HG03460 (cell line): Measurements from ENCODE around the gene OLIG3.

ENCODE experiments used
- ATAC-seq: cut with Tn5 transposase; IDR thresholded peaks from one replicate; pipeline ENCODE4 v1.9.1; 2021; ENCODE audit not compliant: unreplicated experiment

Gene OLIG3

DNA sequence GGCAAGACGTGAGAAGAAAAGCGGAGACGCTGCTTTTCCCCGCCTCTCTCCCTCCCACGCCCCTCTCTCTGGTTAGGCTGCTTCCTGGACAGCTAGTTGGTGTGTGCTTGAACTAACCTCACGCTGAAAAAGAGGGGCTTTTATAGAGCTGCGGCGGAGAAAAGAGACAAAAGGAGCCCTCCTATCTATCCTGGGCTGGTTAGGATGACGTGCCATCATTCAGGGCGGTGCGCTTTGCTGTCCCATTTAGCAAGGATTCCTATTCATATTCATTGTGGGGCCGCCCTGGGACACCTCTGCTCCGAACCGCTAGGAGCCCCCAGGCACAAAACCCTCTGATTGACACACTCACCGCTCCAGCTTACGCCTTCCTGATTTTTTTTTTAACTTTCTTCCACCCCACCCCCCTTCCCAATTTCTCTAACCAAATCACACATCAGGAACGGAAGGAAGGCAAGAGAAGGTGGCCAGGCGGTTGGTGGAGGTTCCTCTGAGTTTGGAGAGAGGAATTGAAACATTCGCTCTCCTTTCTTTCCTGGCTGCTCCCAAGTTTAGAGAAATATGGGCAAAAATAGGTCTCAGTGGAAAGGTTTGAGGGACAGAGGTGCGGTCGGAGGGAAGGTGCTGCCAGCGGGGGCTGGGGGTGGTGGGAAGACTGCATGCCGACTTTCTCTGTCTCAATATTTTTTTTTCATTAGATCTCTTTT, at the start of gene OLIG3:
OLIG3 (minus strand) TSS at position 114 of the 707 bp plus-strand sequence. CDS start 224 bp downstream, outside the sequence.
- ATAC-seq, result no peak

DNA sequence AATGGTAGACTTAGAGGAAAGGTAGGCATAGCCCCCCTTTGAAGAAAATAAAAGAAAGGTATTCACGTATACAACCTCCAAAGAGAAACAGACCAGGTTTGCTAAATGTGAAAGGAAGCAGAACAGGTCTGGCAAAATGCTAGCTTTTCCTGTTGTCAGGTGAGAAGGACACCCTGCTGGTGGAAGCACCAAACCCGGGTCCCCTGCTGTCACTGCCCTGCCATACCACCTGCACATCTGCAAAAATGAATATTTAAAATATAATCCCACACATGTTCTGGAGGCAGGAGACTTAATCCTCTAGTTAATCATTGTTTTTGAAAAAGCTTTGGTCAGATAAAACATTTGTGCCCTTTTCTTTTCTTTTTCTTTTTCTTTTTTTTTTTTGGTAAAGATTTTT, 48.9 kb upstream of the OLIG3 start:
- ATAC-seq, result no peak

DNA sequence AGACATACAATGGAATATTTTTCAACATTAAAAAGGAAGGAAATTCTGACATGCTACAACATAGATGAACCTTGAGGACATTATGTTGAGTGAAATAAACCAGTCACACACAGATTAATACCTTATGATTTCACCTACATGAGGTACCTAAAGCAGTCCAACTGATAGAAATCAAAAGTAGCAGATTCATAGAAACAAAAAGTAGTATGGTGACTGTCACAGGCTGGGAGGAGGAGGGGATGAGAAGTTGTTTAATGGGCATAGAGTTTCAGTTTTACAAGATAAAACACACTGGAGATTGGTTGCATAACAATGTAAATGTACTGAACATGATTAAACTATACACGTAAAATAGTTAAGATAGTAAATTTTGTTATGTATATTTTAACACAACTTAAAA, 48.5 kb upstream of the OLIG3 start:
- ATAC-seq, result no peak

GRCh38 chr6:137541534-137542063, 47.4 kb upstream of the OLIG3 start:
- ATAC-seq, result no peak

DNA sequence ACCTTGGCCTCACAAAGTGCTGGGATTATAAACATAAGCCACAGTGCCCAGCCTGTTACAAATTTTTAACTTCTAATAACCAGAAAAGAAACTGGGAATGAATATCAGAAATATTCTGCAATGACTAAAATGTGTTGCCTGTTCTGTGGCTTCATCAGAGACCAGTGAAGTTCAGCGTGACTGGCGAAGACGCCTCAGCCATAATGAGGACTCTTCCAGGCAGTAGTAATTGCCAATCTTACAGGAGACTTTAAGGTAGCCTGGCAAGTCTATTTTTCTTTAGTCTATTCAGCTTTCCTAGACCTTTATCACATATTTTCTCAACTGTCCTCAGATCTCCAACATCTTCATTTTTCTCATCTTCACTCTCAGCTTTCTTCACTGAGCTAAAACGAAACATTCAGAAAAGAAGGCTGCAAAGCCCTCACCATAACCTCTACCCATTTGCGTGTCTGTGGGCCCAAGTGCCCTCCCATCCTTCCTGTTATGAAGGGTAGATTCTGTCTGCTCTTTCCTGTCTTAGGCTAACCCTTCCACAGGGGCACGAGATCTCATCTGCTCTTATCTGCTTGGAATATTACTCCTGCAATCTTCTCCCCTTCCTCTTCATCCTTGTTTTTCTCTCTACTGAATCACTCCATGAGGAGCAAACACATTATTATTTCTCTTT, 42.0 kb upstream of the OLIG3 start:
- no peak for ATAC-seq

- ATAC-seq, result no peak
These were observed 37.3 kb upstream of the OLIG3 start for GRCh38 chr6:137531376-137532092.

DNA sequence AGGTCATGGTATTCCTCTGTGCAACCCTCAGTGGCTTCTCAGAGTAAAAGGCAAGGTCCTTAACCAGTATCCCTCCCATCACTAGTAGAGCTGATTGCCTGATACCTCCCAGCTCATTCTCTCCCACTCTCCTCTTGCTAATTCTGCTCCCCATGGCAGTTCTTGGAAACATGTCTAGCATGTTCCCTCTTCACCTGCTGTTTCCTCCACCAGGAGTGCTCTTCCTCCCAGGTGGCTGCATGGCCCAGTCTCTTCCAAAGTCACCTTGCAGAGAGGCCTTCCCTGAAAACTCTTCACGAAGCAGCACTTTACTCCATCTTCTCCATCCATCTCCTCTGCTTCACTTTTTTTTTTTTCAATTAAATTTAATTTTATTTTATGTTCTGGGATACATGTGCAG, 36.2 kb upstream of the OLIG3 start:
- ATAC-seq, result no peak

- ATAC-seq, result no peak
These were observed 28.6 kb upstream of the OLIG3 start for GRCh38 chr6:137522831-137523230.

- ATAC-seq, result no peak
These were observed 28.1 kb upstream of the OLIG3 start for GRCh38 chr6:137522198-137522798.

GRCh38 chr6:137520520-137520919, 26.3 kb upstream of the OLIG3 start:
- ATAC-seq, result no peak

DNA sequence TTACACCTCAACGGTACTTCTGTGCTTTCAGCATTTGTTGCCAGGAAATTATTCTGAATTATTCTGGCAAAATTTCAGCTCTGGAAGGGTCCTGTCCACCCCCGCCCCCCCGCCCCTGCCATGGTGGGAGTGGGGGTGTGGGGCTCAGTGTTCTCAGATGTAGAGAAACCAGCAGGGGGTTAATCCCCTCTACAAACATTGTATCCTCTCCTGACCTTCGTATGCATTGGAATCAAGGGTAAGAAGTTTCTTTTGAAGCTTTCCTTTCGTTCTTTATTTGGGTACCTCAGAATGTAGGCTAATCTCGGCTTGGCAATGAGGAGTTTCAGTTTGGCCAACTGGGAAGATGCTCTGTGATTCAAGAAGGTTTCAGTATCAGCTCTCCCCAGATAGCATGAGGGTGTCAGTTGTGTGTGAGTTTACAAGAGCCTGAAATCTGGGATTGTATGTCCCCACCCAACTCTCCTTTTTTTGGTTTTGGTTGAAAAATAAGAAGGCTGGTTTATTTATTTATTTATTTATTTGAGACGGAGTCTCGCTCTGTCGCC, 25.5 kb upstream of the OLIG3 start:
- no peak for ATAC-seq

DNA sequence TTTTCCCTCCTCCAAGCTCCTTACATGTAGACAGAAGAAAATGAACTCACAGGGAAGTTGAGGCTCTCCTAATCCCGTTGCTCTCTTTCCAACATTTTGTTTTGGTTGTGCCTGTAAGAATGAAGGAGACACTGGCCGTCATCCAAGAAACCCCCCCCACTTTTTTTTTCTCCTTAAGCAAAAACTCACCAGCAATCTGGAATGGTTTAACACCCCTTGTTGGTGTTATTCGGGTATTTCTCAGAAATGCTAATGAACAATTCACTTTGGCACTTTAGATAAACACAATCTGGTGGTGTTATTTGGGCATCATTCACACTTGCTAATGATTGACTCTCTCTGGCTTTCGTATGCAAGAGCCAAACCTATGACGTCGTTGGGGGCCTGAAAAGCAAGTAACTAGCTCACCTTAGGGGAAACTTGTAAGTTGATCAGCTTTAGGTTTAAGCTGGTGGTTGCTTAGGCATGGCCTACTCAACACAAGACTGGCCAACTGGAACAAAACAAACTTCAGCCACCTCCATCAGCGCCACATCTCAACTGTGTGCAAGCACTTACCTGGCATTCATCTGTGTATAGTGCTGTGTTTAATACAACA, 24.3 kb upstream of the OLIG3 start:
- no peak for ATAC-seq

- no peak for ATAC-seq
These were observed 20.2 kb upstream of the OLIG3 start for GRCh38 chr6:137514418-137514817.

DNA sequence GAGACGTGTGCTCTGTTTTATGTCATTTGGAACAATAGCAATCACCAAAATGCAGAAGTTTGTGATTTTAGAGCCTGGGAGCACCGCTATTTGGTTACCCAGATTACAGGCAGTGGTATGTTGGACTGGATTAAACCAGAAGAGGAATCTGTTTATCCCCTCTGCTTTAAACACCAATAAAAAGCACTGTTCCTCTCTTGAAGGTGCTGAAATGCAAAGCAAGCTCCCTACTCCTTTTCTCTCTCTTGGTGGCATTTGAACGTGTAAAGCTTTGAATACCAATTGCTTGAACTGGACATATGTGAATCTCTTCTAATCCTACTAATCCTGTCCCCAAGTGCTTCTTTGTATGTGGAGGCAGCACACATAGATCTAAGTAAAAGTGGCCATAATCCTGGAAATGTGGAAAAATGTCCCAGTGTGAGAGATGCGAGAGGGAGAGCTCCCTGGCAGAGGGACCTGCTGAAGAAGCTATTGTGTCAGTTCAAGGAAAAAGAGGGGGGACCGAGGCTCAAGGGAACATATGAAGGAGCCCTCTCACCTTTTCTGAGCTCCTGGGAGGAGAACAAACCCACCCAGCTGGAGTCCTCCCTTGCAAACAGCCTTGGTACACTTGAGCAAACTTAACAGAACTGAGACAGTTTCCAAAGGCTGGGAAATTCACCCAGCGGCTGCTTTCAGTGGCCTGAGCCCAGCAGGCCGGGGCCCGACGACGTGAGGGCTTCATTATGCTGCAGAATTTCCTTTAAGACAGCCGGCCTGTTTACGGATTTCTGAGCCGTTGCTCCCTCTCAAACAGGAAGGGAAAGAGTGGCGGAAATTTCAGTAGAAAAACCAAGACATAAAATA, 18.8 kb upstream of the OLIG3 start:
- no peak for ATAC-seq

GRCh38 chr6:137510923-137511322, 16.7 kb upstream of the OLIG3 start:
- no peak for ATAC-seq

GRCh38 chr6:137498481-137499190, 4.4 kb upstream of the OLIG3 start:
- ATAC-seq, result no peak

DNA sequence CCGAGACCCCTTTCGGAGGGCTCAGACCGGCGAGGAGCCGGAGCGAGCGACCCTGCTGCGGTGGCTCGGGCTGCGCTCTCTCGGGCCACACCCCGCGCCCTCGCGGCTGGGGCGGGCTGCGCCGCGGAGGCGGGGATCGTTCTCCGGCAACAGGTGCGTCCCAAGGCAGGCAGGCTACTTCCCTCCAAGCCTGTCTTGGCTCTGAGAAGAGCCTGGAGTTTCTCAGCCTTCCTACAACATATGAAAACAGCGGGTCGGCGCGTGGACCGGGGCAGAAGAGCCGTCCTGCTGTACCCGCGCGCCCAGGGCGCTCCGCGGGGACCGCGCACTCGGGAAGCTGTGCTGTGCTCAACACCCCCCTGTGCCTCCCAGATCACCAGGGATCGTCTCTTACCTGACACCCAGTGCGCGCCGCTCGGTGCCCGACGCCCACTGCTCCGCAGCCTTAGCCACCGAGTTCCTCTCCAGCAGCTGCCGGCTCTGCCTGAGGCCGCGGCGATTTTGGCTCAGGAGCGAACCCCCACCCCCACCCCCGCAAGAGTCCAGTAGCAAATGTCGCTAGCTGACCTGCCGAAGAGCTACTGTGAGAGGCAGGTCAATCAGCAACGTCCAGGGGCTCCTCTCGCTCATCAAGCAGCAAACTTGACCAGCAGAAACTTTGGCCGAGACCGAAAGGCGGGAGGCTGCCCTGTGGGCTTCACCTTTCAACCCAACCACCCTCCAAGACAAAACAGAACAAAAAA, 3.7 kb upstream of the OLIG3 start:
- ATAC-seq, result no peak

DNA sequence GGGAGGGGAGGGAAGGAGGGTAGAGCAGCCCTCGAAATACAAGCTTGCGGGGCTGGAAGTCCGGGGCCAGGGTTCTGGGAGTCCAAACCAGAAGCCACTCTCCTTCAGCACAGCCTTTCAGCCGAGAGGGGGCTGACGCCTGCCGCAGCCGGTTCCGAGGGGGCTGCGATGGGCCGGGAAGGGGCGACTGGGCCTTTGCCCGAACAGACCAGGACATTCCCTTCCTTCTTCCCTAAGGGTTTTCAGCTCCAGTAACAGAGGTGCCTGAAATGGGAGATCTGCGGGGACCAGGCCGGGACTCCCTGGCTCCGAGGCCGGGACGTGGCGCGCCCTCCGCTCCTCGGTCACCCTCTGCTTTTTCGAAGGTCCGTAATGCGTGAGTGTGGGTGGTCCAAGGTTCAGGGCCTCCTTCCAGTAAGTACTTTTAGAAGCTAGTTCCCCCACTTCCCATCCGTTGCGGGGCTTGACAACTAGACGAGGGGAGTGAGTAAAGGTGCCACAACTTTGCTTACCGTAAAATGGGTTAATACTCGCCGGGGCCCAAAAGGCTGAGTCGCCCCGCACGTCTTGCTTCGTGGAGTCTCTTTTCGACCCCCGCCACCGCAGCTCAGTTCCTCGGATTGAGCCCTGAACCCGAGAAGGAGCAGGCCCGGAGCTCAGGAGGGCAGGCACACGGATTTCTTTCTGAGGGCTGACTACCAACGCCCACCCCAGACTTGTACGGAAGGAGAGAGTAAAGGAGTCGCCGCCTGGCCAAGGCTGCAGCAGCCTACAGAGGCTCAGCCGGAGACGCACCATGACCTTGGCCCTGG, 2.9 kb upstream of the OLIG3 start:
- ATAC-seq, result no peak
